Prostate gland (tissue), 2 donors: ENCODE data around the gene THRB.

Experiments used
- CTCF ChIP-seq, 4 experiments: fragments of 200-600 bp in 2 of 4; fragments of 450-650 bp in 2 of 4; sonication (generic) in 2 of 4; IDR thresholded peaks; 1 replicate in 3 of 4; 2 replicates in 1 of 4; pipeline ENCODE4 v1.5.1; 2016 to 2019; ENCODE audit warnings: antibody characterized with exemption in 4 of 4, mild to moderate bottlenecking in 2 of 4, moderate library complexity in 2 of 4
- POLR2AphosphoS5 ChIP-seq: sonication (generic); formaldehyde crosslinking; IDR thresholded peaks from one replicate; pipeline ENCODE4 v1.6.1; 2017; ENCODE audit warnings: antibody characterized with exemption

GRCh38 chr3:24393316-24393715 is 101.3 kb downstream of the THRB start:
- no peak for TF ChIP-seq CTCF (IDR thresholded peaks at IDR 0.05)
- no peak for TF ChIP-seq POLR2AphosphoS5
